Liver (tissue), 9 donors: ENCODE data around the gene SORCS2. TPM values are rescaled to one million over a fixed set of nuclear protein-coding genes. Genes with fewer than 3 reads are reported as not detected.
"Not testable (repeated sequence)": the region's sequence is repeated elsewhere in the genome, so short reads cannot be mapped to it uniquely, and the experiment has no call there.

Experiments
- DNase-seq: peaks from one replicate; pipeline ENCODE4 v3.0.0-alpha.2; 2017; ENCODE audit warnings: low spot score
- H3K27ac ChIP-seq, 2 donors: one replicate each; pipeline ENCODE4 v1.7.0; 2013; ENCODE audit warnings: inconsistent platforms in 2 of 2, low read length in 2 of 2, control low read depth in 1 of 2, low read depth in 1 of 2, mild to moderate bottlenecking in 1 of 2
- H3K27me3 ChIP-seq, 4 donors: one replicate each; pipeline versions ENCODE4 v1.6.1 to v1.7.0; 2013; ENCODE audit warnings: low read length in 3 of 4, inconsistent platforms in 1 of 4, mild to moderate bottlenecking in 1 of 4, moderate library complexity in 1 of 4; ENCODE audit not compliant: control insufficient read depth in 4 of 4, insufficient read depth in 4 of 4
- H3K36me3 ChIP-seq, 4 donors: one replicate each; pipeline versions ENCODE4 v1.6.1 to v1.7.0; 2013; ENCODE audit warnings: low read length in 3 of 4, mild to moderate bottlenecking in 3 of 4, low read depth in 1 of 4, moderate library complexity in 1 of 4; ENCODE audit not compliant: control insufficient read depth in 4 of 4, insufficient read depth in 3 of 4
- H3K4me1 ChIP-seq, 4 donors: one replicate each; pipeline versions ENCODE4 v1.6.1 to v1.7.0; 2013; ENCODE audit warnings: low read length in 3 of 4, mild to moderate bottlenecking in 3 of 4, moderate library complexity in 1 of 4; ENCODE audit not compliant: control insufficient read depth in 4 of 4, insufficient read depth in 4 of 4
- H3K4me3 ChIP-seq, 3 donors: one replicate each; pipeline versions ENCODE4 v1.6.1 to v1.7.0; 2013; ENCODE audit warnings: low read length in 3 of 3, control low read depth in 1 of 3, low read depth in 1 of 3, mild to moderate bottlenecking in 1 of 3
- H3K9ac ChIP-seq, 2 donors: one replicate each; pipeline ENCODE4 v1.7.0; 2013; ENCODE audit warnings: low read length in 2 of 2, mild to moderate bottlenecking in 2 of 2, moderate library complexity in 2 of 2, control low read depth in 1 of 2, low read depth in 1 of 2
- H3K9me3 ChIP-seq, 4 donors: one replicate each; pipeline versions ENCODE4 v1.6.1 to v1.7.0; 2013; ENCODE audit warnings: low read length in 3 of 4; ENCODE audit not compliant: control insufficient read depth in 4 of 4
- ATF3 ChIP-seq: IDR thresholded peaks from 2 replicates; pipeline ENCODE4 v1.6.1; 2016; ENCODE audit warnings: antibody characterized with exemption
- CTCF ChIP-seq: fragments of 150-350 bp; IDR thresholded peaks from 2 replicates; pipeline ENCODE4 v1.5.1; 2017; ENCODE audit warnings: improper control_type of control experiment, low read depth, low read length; ENCODE audit not compliant: missing input control
- EGR1 ChIP-seq, 2 donors: IDR thresholded peaks; 2 replicates each; pipeline ENCODE4 v1.6.1; 2016 to 2018; ENCODE audit warnings: antibody characterized with exemption in 2 of 2, low read depth in 2 of 2
- FOXA1 ChIP-seq: IDR thresholded peaks from 2 replicates; pipeline ENCODE4 v1.6.1; 2016; ENCODE audit warnings: antibody characterized with exemption
- FOXA2 ChIP-seq: IDR thresholded peaks from 2 replicates; pipeline ENCODE4 v1.6.1; 2016; ENCODE audit warnings: antibody characterized with exemption
- GABPA ChIP-seq, 2 donors: IDR thresholded peaks in 1 of 2; conservative IDR thresholded peaks in 1 of 2; 2 replicates each; pipeline ENCODE4 v1.6.1; 2016; ENCODE audit warnings: antibody characterized with exemption in 2 of 2, mild to moderate bottlenecking in 1 of 2, moderate library complexity in 1 of 2
- HNF4A ChIP-seq, 2 donors: conservative IDR thresholded peaks; 2 replicates each; pipeline ENCODE4 v1.6.1; 2016; ENCODE audit warnings: antibody characterized with exemption in 2 of 2, mild to moderate bottlenecking in 2 of 2
- HNF4G ChIP-seq: IDR thresholded peaks from 2 replicates; pipeline ENCODE4 v1.6.1; 2016; ENCODE audit warnings: antibody characterized with exemption
- JUND ChIP-seq, 2 donors: IDR thresholded peaks; 2 replicates each; pipeline ENCODE4 v1.6.1; 2016; ENCODE audit warnings: antibody characterized with exemption in 2 of 2
- MAX ChIP-seq: IDR thresholded peaks from 2 replicates; pipeline ENCODE4 v1.6.1; 2016; ENCODE audit warnings: antibody characterized with exemption
- NR2F2 ChIP-seq: IDR thresholded peaks from 2 replicates; pipeline ENCODE4 v1.6.1; 2016; ENCODE audit warnings: antibody characterized with exemption
- RAD21 ChIP-seq, 2 donors: IDR thresholded peaks; 2 replicates each; pipeline ENCODE4 v1.6.1; 2016; ENCODE audit warnings: antibody characterized with exemption in 2 of 2, mild to moderate bottlenecking in 2 of 2
- RXRA ChIP-seq, 2 donors: IDR thresholded peaks; 2 replicates each; pipeline ENCODE4 v1.6.1; 2017 to 2018; ENCODE audit warnings: antibody characterized with exemption in 2 of 2, mild to moderate bottlenecking in 1 of 2
- SP1 ChIP-seq: IDR thresholded peaks from 2 replicates; pipeline ENCODE4 v1.6.1; 2018; ENCODE audit warnings: antibody characterized with exemption, mild to moderate bottlenecking
- TAF1 ChIP-seq: conservative IDR thresholded peaks from 2 replicates; pipeline ENCODE4 v1.6.1; 2016; ENCODE audit warnings: antibody characterized with exemption, mild to moderate bottlenecking
- YY1 ChIP-seq: IDR thresholded peaks from 2 replicates; pipeline ENCODE4 v1.6.1; 2016; ENCODE audit warnings: antibody characterized with exemption, mild to moderate bottlenecking
- WGBS: extraction: QIAGEN DNeasy Blood & Tissue Kit; methylation state at CpG from one replicate; pipeline ENCODE4 v1.1.7; 2013; 5-methylcytosine and 5-hydroxymethylcytosine counted together
- polyA plus RNA-seq, 2 donors: library from polyadenylated mRNA; stranded (reverse) in 1 of 2; unstranded in 1 of 2; fragments of 200-250 nt in 1 of 2; fragments of >200 nt in 1 of 2; fragmentation: Nextera tagmentation in 1 of 2; extraction: Ambion mirVana in 1 of 2; gene quantifications; one replicate each; pipeline versions ENCODE4 v1.2.1 to v1.2.3, GENCODE V29; 2013 to 2015
- total RNA-seq, 2 donors: library from RNA; depleted of rRNA; stranded (reverse); fragments of >200 nt; gene quantifications; one replicate each; pipeline ENCODE4 v1.2.3, GENCODE V29; 2014
- TF ChIP-seq, protein P1 (sequence below): IDR thresholded peaks from 2 replicates; pipeline ENCODE4 v1.6.1; 2016; ENCODE audit warnings: antibody characterized with exemption
- donor health status: healthy.
- donor health status: healthy.
- donor health status: healthy.
- donor health status: healthy.
- donor health status: healthy.

The SORCS2 gene
- total and polyA plus RNA-seq, 4 donors: 0.10 to 1.4 (median 0.92) TPM

DNA sequence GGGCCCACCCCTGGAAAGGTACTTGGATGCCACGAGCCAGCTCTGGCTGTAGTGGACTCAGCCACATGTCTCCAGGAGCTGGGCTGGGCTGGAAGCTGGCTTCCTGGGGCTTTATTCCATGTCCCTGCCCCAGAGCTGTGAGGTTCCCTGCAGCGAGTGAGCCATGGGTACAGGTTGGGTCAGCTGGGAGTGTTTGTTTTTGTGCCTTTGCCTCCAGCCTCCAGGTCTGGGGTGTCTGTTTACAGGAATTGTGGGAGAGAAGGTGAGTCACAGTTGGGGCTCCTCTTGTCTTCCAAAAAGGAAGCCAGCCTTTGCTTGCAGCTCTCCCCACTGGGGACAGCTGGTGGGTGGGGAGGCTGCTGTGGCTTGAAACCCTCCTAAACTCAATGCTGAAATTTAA, 21.5 kb downstream of the SORCS2 start:
- Histone ChIP-seq H3K27ac (no peak overlapping the region), H3K27me3 (no peaks in the 10 kb centered on the region), H3K36me3 (no peaks in the 10 kb centered on the region), H3K9ac (no peak overlapping the region), H3K4me3 (no peak overlapping the region), H3K4me1 (peaks cover 14 to 67% (median 47%) of the 10 kb centered on the region in 4 donors), H3K9me3 (no peaks in the 10 kb centered on the region)
- TF ChIP-seq RAD21 (IDR thresholded peaks at IDR 0.05): no peak
- no peak for TF ChIP-seq YY1
- TF ChIP-seq FOXA1: no peak
- TF ChIP-seq, protein P1, sequence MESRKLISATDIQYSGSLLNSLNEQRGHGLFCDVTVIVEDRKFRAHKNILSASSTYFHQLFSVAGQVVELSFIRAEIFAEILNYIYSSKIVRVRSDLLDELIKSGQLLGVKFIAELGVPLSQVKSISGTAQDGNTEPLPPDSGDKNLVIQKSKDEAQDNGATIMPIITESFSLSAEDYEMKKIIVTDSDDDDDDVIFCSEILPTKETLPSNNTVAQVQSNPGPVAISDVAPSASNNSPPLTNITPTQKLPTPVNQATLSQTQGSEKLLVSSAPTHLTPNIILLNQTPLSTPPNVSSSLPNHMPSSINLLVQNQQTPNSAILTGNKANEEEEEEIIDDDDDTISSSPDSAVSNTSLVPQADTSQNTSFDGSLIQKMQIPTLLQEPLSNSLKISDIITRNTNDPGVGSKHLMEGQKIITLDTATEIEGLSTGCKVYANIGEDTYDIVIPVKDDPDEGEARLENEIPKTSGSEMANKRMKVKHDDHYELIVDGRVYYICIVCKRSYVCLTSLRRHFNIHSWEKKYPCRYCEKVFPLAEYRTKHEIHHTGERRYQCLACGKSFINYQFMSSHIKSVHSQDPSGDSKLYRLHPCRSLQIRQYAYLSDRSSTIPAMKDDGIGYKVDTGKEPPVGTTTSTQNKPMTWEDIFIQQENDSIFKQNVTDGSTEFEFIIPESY: no peak
- no peak for TF ChIP-seq FOXA2
- no peak for TF ChIP-seq HNF4A (conservative IDR thresholded peaks at IDR 0.05)
- TF ChIP-seq CTCF: no peak
- TF ChIP-seq RXRA (IDR thresholded peaks at IDR 0.05): no peak
- TF ChIP-seq EGR1 (IDR thresholded peaks at IDR 0.05; ENCODE audit: low read depth in 2 of 2): no peak
- no peak for TF ChIP-seq JUND (IDR thresholded peaks at IDR 0.05)
- no peak for TF ChIP-seq ATF3
- TF ChIP-seq GABPA (IDR thresholded peaks at IDR 0.05 in 1 of 2, conservative IDR thresholded peaks at IDR 0.05 in 1 of 2): no peak
- TF ChIP-seq HNF4G: no peak
- no peak for TF ChIP-seq NR2F2
- no peak for TF ChIP-seq MAX
- no peak for TF ChIP-seq SP1
- DNase-seq: no peak
- WGBS: 95% methylated on average over 2 of the region's 2 CpGs

GRCh38 chr4:7214359-7214758, 22.0 kb downstream of the SORCS2 start:
- DNase-seq: no peak

GRCh38 chr4:7215187-7215586, 22.8 kb downstream of the SORCS2 start:
- H3K27me3 ChIP-seq: not testable (repeated sequence)

More at GRCh38 chr4:7214359-7214758, 22.0 kb downstream of the SORCS2 start:
- 98% methylated on average over 2 of the region's 2 CpGs for WGBS
- TF ChIP-seq HNF4A (conservative IDR thresholded peaks at IDR 0.05): no peak
- no peak for TF ChIP-seq HNF4G
- TF ChIP-seq SP1: no peak
- TF ChIP-seq EGR1 (IDR thresholded peaks at IDR 0.05; ENCODE audit: low read depth in 2 of 2): no peak
- TF ChIP-seq TAF1: no peak
- TF ChIP-seq RAD21 (IDR thresholded peaks at IDR 0.05): no peak
- no peak for TF ChIP-seq MAX
- Histone ChIP-seq H3K4me3 (no peak overlapping the region), H3K4me1 (peaks cover 9 to 64% (median 45%) of the 10 kb centered on the region in 4 donors), H3K36me3 (no peaks in the 10 kb centered on the region), H3K9me3 (no peaks in the 10 kb centered on the region), H3K27ac (no peak overlapping the region), H3K9ac (no peak overlapping the region), H3K27me3 (no peaks in the 10 kb centered on the region)

More at GRCh38 chr4:7215187-7215586, 22.8 kb downstream of the SORCS2 start:
- H3K9me3 ChIP-seq, H3K27ac ChIP-seq, H3K36me3 ChIP-seq, H3K9ac ChIP-seq, H3K4me3 ChIP-seq, DNase-seq: not testable (repeated sequence)
- H3K4me1 ChIP-seq: peaks cover 4 to 56% (median 39%) of the 10 kb centered on the region in 4 donors
- WGBS: 96% methylated on average over 29 of the region's 29 CpGs
